GM13977 (cell line): ENCODE results near the gene SERPINH1.

Experiments
- DNase-seq: peaks from one replicate; pipeline ENCODE4 v3.0.0; 2012; ENCODE audit warnings: low spot score
- in situ Hi-C: fragments of 300-500 bp; cut with MboI; formaldehyde crosslinking; loops from one replicate; pipeline ENCODE4 v1.12.0; 2022; ENCODE audit warnings: low sequenced_read_pairs, low pct_unique_long_range_greater_than_20kb, mixed read lengths, inconsistent platforms; ENCODE audit not compliant: unreplicated experiment
- TF ChIP-seq, protein P1 (sequence below): IDR thresholded peaks from 2 replicates; pipeline ENCODE4 v1.5.1; 2012; ENCODE audit warnings: mild to moderate bottlenecking, control low read depth; ENCODE audit not compliant: insufficient read depth; ENCODE audit errors: extremely low read depth, missing control alignments

SERPINH1 gene

DNA sequence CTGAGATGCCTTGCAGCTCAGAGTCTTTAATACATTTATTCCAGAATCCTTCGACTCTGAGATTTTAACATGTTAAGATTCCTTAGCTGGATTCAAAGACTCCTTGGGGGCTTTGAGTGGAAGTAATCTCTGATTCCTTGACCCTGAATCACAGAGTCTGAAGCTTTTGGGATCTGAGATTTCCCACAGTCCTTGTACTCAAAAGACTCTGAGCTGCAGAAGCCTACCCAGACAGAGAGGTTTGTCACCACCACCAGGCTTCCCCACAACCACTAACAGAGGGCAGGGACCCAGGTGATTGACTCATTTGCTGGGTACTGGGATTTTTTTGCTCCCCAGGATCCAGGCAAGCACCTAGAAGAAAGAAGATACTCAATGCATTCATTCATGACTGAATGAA is 1.4 kb upstream of the SERPINH1 start:
- TF ChIP-seq, protein P1, sequence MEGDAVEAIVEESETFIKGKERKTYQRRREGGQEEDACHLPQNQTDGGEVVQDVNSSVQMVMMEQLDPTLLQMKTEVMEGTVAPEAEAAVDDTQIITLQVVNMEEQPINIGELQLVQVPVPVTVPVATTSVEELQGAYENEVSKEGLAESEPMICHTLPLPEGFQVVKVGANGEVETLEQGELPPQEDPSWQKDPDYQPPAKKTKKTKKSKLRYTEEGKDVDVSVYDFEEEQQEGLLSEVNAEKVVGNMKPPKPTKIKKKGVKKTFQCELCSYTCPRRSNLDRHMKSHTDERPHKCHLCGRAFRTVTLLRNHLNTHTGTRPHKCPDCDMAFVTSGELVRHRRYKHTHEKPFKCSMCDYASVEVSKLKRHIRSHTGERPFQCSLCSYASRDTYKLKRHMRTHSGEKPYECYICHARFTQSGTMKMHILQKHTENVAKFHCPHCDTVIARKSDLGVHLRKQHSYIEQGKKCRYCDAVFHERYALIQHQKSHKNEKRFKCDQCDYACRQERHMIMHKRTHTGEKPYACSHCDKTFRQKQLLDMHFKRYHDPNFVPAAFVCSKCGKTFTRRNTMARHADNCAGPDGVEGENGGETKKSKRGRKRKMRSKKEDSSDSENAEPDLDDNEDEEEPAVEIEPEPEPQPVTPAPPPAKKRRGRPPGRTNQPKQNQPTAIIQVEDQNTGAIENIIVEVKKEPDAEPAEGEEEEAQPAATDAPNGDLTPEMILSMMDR: no peak
- in situ Hi-C loops: no loop called here
- DNase-seq: no peak

DNA sequence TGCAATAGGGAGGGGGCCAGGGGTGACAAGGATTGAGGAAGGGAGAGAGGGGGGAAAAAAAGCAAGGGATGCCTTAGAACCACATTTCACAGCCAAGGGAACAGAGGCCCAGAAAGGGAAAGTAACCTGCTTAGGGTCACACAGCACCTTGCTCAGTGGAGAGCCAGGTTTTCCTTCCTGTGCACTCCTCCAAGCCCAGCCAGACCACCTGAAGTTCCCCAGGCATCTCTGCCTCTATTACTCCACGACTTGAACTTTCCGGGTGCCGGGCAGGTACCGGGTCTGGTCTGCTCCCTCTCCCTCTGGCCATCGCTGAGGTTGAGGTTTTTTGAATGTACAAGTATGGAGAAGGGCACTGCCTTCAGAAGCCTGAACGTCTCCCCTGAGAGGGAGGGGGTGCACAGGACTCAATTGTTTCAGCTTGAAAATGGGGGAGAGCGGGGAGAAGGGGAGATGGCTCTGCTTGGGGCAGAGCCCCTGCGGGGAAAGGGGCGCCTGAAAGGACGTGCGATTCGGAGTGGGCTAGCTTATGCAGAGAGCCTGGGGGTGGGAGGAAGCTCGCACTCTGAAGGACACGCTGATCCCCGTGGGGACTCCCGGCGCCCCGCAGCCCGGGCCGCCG is 516 bp upstream of the SERPINH1 start:
- in situ Hi-C loops: no loop called here
- TF ChIP-seq, protein P1: no peak
- DNase-seq: no peak

DNA sequence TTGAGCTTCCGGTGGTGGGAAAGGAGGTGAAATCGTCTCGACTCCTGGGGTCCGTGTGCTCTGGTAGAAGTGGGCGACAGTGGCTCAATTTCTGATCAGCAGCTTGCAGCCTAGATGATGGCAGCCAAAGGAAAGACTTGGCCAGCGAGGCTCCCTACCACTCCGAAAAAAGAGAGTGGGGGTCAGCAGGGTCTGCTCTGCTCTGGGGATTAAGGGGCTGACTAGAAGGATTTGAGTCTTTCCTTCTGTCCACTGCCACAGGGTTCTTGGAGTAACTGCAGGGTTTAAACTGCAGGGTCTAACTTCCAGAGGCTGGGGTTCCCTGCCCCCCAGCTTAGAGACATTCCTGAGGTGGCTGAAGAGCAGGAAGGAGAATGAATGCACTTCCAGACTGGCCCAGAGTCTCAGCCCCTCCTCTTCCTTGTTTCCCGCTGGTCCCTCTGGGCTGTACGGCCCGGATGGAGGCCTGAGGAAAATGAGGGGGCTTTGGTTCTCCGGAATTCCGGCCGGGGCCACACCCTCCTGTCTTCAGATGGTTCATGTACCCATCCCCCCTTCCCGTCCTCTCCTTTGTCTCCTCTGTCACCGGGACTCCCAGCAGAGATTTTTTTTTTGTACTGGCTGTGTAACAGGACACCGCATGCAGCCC is 907 bp downstream of the SERPINH1 start:
- TF ChIP-seq, protein P1: no peak
- in situ Hi-C loops: no loop called here
- no peak for DNase-seq

DNA sequence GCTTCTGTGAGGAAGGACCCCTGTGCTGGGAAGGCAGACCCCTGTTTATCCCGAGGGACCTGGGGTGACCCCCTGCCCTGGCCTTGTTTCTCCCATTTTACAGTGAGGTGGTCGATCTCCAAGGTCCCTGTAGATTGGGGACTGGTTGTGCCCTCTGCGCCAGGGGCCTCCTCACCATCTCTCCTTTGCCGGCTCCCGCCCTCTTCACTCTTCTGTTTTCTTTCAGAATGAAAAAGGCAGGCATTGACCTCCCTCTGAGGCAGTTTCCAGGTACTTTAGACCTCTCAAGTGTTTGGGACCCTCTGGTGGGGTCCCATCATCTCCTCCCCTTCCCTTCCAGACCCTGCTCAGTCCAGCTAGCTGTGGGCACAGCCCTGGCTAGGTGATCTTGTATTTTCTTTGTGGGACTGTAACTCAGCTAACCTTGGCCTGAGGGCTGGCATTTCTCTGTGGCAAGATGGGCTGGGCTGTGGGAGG is 1.5 kb downstream of the SERPINH1 start:
- TF ChIP-seq, protein P1: no peak
- DNase-seq: no peak
- in situ Hi-C loops: no loop called here

DNA sequence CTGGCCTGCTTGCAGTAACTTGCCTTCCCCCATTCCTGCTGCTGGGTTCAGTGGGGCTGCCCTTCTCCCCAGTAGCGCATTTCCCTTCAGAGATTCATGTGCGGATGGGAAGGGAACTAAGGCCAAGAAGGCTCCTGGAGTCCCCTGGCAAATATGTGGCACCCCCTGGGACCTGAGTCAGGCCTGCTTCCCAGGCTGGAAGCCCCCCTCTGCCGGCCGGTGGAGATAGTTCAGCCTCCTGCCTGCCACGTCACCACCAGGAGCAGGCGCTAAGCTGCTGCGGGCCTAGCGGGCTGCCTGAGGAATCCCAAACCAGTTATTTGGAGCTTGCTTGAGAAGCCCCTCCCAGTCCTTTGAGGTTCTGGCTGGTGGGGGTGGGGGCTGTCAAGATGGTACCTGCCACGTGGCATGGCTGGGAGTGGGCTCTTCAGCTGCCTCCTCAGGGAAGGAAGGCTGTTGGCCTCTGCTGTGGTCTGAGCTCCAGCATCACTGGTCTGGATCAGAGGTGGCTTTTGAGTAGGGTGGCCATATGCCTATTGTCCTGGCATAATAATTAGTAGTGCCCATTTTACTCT is 2.0 kb downstream of the SERPINH1 start:
- in situ Hi-C loops: no loop called here
- DNase-seq: no peak
- TF ChIP-seq, protein P1: no peak

DNA sequence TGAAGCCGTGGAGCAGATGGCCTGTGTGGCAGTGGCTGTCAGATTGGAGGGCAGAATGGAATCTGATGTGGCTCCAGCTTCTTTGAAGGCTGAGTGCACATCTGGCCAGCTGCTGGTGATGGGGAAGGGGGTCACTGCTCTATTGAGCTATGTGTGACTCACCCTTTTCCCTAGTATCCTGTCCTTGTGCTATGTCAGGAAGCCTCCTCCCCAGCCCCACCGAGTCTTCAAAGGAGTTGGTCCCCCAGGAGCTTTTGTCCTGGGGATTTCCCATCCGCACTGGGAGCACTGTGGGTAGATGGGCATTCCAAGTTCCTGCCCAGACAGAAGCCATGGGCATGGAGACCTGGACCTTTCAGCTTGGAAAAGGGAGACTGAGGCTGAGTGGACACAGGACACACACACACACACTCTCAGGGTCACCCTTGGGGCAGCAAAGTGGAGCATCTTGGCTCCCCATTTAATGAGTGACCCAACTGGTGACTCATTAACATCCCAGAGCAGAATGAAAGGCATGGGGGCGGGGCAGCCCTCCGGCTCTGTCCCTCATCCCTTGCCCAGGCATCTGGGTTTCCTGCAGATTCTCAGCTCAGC is 3.3 kb downstream of the SERPINH1 start:
- DNase-seq: no peak

More for the DNA sequence above, 3.3 kb downstream of the SERPINH1 start:
- in situ Hi-C loops: no loop called here
- TF ChIP-seq, protein P1: no peak
